GM23338 (cell line): ENCODE data around the gene AMPD3. TPM values are rescaled to one million over a fixed set of nuclear protein-coding genes. Genes with fewer than 3 reads are reported as not detected.

Source experiments
- ATAC-seq: fragments of 200-7000 bp; cut with Tn5 transposase; 3 replicates; pipeline ENCODE4 v1.9.1; 2020
- DNase-seq: peaks from one replicate; pipeline ENCODE4 v3.0.0-alpha.2; 2015; ENCODE audit warnings: low spot score
- H2AFZ ChIP-seq: fragments of 200-600 bp; sonication (generic); 2 replicates; pipeline ENCODE4 v1.8.0; 2016; ENCODE audit warnings: antibody characterized with exemption, mild to moderate bottlenecking, moderate library complexity
- H3F3A ChIP-seq: fragments of 200-600 bp; sonication (generic); replicated peaks from 2 replicates; pipeline ENCODE4 v1.8.0; 2017; ENCODE audit warnings: antibody characterized with exemption, mixed run types, low read depth
- H3K27ac ChIP-seq: fragments of 200-600 bp; sonication (generic); 2 replicates; pipeline ENCODE4 v1.6.1; 2016; ENCODE audit warnings: low read depth
- H3K27me3 ChIP-seq: fragments of 200-600 bp; sonication (generic); 2 replicates; pipeline ENCODE4 v1.8.0; 2016; ENCODE audit warnings: mild to moderate bottlenecking, mixed run types, moderate library complexity; ENCODE audit not compliant: insufficient read depth
- H3K36me3 ChIP-seq: fragments of 200-600 bp; sonication (generic); 2 replicates; pipeline ENCODE4 v1.8.0; 2016; ENCODE audit warnings: mild to moderate bottlenecking; ENCODE audit not compliant: insufficient read depth
- H3K4me1 ChIP-seq: fragments of 200-600 bp; sonication (generic); 2 replicates; pipeline ENCODE4 v1.8.0; 2016; ENCODE audit warnings: mild to moderate bottlenecking, moderate library complexity; ENCODE audit not compliant: insufficient read depth
- H3K4me2 ChIP-seq: fragments of 200-600 bp; sonication (generic); 2 replicates; pipeline ENCODE4 v1.7.1; 2017; ENCODE audit warnings: mixed run types
- H3K4me3 ChIP-seq: fragments of 200-600 bp; sonication (generic); 2 replicates; pipeline ENCODE4 v1.6.1; 2016; ENCODE audit warnings: mixed run types
- H3K79me2 ChIP-seq: fragments of 200-600 bp; sonication (generic); replicated peaks from 2 replicates; pipeline ENCODE4 v1.8.0; 2017; ENCODE audit warnings: mild to moderate bottlenecking; ENCODE audit not compliant: insufficient read depth
- H3K9me2 ChIP-seq: fragments of 200-600 bp; sonication (generic); 2 replicates; pipeline ENCODE4 v1.8.0; 2017; ENCODE audit not compliant: insufficient read depth
- H4K20me1 ChIP-seq: fragments of 200-600 bp; sonication (generic); replicated peaks from 2 replicates; pipeline ENCODE4 v1.8.0; 2017; ENCODE audit warnings: mild to moderate bottlenecking; ENCODE audit not compliant: insufficient read depth
- H3K27ac Mint-ChIP-seq: 2 replicates; pipeline ENCODE4 v1.8.0; 2020; ENCODE audit warnings: inconsistent platforms, mild to moderate bottlenecking, moderate library complexity, mixed read lengths
- H3K27me3 Mint-ChIP-seq: 3 replicates; pipeline ENCODE4 v1.8.0; 2022; ENCODE audit warnings: low read depth, mild to moderate bottlenecking, moderate library complexity, mixed read lengths, inconsistent platforms; ENCODE audit not compliant: insufficient read depth, poor library complexity
- H3K36me3 Mint-ChIP-seq: 3 replicates; pipeline ENCODE4 v1.8.0; 2021; ENCODE audit warnings: low read depth, mild to moderate bottlenecking, inconsistent platforms, moderate library complexity, mixed read lengths
- H3K4me1 Mint-ChIP-seq: 3 replicates; pipeline ENCODE4 v1.8.0; 2020; ENCODE audit warnings: mild to moderate bottlenecking, inconsistent platforms, mixed read lengths
- H3K4me3 Mint-ChIP-seq: 3 replicates; pipeline ENCODE4 v1.8.0; 2021; ENCODE audit warnings: moderate library complexity, mild to moderate bottlenecking, inconsistent platforms, mixed read lengths
- H3K9me3 Mint-ChIP-seq: 3 replicates; pipeline ENCODE4 v1.8.0; 2020; ENCODE audit warnings: moderate library complexity, mild to moderate bottlenecking, inconsistent platforms, mixed read lengths
- CREB1 ChIP-seq: fragments of 250-450 bp; sonication (Bioruptor Pico); IDR thresholded peaks from 2 replicates; pipeline ENCODE4 v1.5.0; 2020; ENCODE audit warnings: low read depth, mild to moderate bottlenecking, moderate library complexity
- ETS1 ChIP-seq: IDR thresholded peaks from 2 replicates; pipeline ENCODE4 v1.6.1; 2016; ENCODE audit warnings: antibody characterized with exemption
- EZH2 ChIP-seq: fragments of 200-600 bp; sonication (generic); IDR thresholded peaks from one replicate; pipeline ENCODE4 v1.8.0; 2017; ENCODE audit warnings: antibody characterized with exemption, mild to moderate bottlenecking, low read depth; ENCODE audit not compliant: unreplicated experiment
- JUNB ChIP-seq: IDR thresholded peaks from one replicate; pipeline ENCODE4 v1.6.1; 2016; ENCODE audit warnings: antibody characterized with exemption; ENCODE audit not compliant: unreplicated experiment
- NANOG ChIP-seq: IDR thresholded peaks from 2 replicates; pipeline ENCODE4 v1.6.1; 2016; ENCODE audit warnings: antibody characterized with exemption, borderline replicate concordance
- POLR2AphosphoS5 ChIP-seq: IDR thresholded peaks from 2 replicates; pipeline ENCODE4 v1.6.1; 2016; ENCODE audit warnings: antibody characterized with exemption, low read depth
- REST ChIP-seq: IDR thresholded peaks from one replicate; pipeline ENCODE4 v1.6.1; 2018; ENCODE audit warnings: antibody characterized with exemption; ENCODE audit not compliant: unreplicated experiment
- STAT1 ChIP-seq: IDR thresholded peaks from one replicate; pipeline ENCODE4 v1.6.1; 2016; ENCODE audit warnings: antibody characterized with exemption; ENCODE audit not compliant: unreplicated experiment
- ZNF331 ChIP-seq: fragments of 250-450 bp; sonication (Bioruptor Pico); IDR thresholded peaks from 2 replicates; pipeline ENCODE4 v1.5.0; 2020; ENCODE audit warnings: low read depth, mild to moderate bottlenecking, moderate library complexity
- ZNF462 ChIP-seq: fragments of 250-450 bp; sonication (Bioruptor Pico); IDR thresholded peaks from 2 replicates; pipeline ENCODE4 v1.5.0; 2020; ENCODE audit warnings: mild to moderate bottlenecking, moderate library complexity
- polyA plus RNA-seq: library from polyadenylated mRNA; unstranded; fragments of >200 nt; fragmentation: Nextera tagmentation; extraction: Ambion mirVana; gene quantifications from 2 replicates; pipeline ENCODE4 v1.2.1, GENCODE V29; 2016
- total RNA-seq: library from RNA; depleted of rRNA; stranded (reverse); fragments of >200 nt; shearing (Covaris generic); gene quantifications from 2 replicates; pipeline ENCODE4 v1.2.3, GENCODE V29; 2014
- TF ChIP-seq, protein P1 (sequence below), 2 experiments: fragments of 200-600 bp in 1 of 2; sonication (generic) in 1 of 2; conservative IDR thresholded peaks; 2 replicates each; pipeline versions ENCODE4 v1.5.1 to v1.6.1; 2016 to 2017; ENCODE audit warnings: antibody characterized with exemption in 2 of 2, low read depth in 2 of 2, mild to moderate bottlenecking in 2 of 2, moderate library complexity in 1 of 2

Gene AMPD3
- total and polyA plus RNA-seq, 2 experiments from 2014 or later: 1.6 to 2.1 TPM

DNA sequence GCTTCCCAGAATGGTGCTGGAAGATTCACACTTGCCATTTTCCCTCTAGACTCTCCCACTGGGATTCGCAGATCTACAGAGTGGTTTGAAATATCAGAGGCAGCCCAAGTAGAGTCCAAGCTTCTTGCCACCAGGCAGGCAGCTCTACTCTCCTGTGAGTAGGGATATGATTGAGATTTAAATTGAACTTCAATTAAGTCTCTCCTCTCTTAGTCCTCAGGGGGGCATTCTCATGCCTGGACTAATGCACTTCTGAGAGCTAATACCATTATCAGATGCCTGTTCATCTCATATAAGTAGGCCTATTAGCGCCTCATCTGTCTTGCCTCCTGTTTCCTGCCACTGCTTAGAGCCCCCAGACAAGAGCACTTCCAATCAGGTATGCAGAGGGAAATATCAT lies 25.5 kb upstream of the AMPD3 start (continued):
- TF ChIP-seq REST (no peak), EZH2 (no peak), NANOG (no peak), STAT1 (no peak), CREB1 (CRISPR knock-in tag) (no peak)

DNA sequence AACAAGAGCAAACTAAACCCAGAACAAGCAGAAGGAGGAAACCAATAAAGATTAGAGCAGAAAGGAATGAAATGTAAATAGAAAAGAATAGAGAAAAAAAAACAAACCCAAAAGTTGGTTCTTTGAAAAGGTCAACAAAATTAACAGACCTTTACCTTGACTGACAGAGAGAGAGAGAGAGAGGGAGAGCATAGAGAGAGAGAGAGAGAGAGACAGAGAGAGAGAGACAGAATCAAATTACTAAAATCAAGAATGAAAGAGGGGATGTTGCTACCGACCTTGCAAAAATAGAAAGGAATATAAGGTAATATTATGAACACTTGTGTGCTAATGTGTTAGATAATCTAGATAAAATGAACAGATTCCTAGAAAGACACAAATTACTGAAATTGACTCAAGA lies 22.6 kb upstream of the AMPD3 start:
- H2AFZ ChIP-seq: no peak overlapping the region
- no peaks in the 10 kb centered on the region for H3K4me1 Mint-ChIP-seq
- TF ChIP-seq ZNF462 (no peak), STAT1 (no peak), CREB1 (CRISPR knock-in tag) (no peak), JUNB (no peak), EZH2 (no peak), ETS1 (no peak), ZNF331 (CRISPR knock-in tag) (no peak), NANOG (no peak), POLR2AphosphoS5 (no peak)
- TF ChIP-seq, protein P1, sequence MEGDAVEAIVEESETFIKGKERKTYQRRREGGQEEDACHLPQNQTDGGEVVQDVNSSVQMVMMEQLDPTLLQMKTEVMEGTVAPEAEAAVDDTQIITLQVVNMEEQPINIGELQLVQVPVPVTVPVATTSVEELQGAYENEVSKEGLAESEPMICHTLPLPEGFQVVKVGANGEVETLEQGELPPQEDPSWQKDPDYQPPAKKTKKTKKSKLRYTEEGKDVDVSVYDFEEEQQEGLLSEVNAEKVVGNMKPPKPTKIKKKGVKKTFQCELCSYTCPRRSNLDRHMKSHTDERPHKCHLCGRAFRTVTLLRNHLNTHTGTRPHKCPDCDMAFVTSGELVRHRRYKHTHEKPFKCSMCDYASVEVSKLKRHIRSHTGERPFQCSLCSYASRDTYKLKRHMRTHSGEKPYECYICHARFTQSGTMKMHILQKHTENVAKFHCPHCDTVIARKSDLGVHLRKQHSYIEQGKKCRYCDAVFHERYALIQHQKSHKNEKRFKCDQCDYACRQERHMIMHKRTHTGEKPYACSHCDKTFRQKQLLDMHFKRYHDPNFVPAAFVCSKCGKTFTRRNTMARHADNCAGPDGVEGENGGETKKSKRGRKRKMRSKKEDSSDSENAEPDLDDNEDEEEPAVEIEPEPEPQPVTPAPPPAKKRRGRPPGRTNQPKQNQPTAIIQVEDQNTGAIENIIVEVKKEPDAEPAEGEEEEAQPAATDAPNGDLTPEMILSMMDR (conservative IDR thresholded peaks at IDR 0.05; ENCODE audit: low read depth in 2 of 2): no peak

More for the DNA sequence above, 22.6 kb upstream of the AMPD3 start:
- no peak overlapping the region for H3K4me2 ChIP-seq
- no peak overlapping the region for H3K4me3 Mint-ChIP-seq
- no peak overlapping the region for H3K4me3 ChIP-seq
- no peaks in the 10 kb centered on the region for H3K27me3 ChIP-seq
- no peaks in the 10 kb centered on the region for H3K36me3 Mint-ChIP-seq
- no peaks in the 10 kb centered on the region for H4K20me1 ChIP-seq
- no peaks in the 10 kb centered on the region for H3K4me1 ChIP-seq
- H3K36me3 ChIP-seq: no peaks in the 10 kb centered on the region
- H3K27ac ChIP-seq: no peak overlapping the region
- DNase-seq (no peak), ATAC-seq (no peak)
- H3F3A ChIP-seq: no peaks in the 10 kb centered on the region
- H3K27me3 Mint-ChIP-seq: peaks cover 2% of the 10 kb centered on the region
- H3K9me3 Mint-ChIP-seq: no peaks in the 10 kb centered on the region
- peaks cover 2% of the 10 kb centered on the region; the same call in 1 of the 2 replicates for H3K9me2 ChIP-seq
- no peaks in the 10 kb centered on the region for H3K79me2 ChIP-seq
- H3K27ac Mint-ChIP-seq: no peak overlapping the region
